HG03442 (cell line): Measurements from ENCODE around the gene PCBD2.
"Not testable (repeated sequence)": the region's sequence is repeated elsewhere in the genome, so short reads cannot be mapped to it uniquely, and the experiment has no call there.

Experiments
- ATAC-seq: cut with Tn5 transposase; IDR thresholded peaks from one replicate; pipeline ENCODE4 v1.9.1; 2021; ENCODE audit warnings: mild to moderate bottlenecking, moderate library complexity; ENCODE audit not compliant: unreplicated experiment

The PCBD2 gene

GRCh38 chr5:134998068-134998467 is 93.1 kb downstream of the PCBD2 start:
- not testable (repeated sequence) for ATAC-seq

- no peak for ATAC-seq
These were observed 99.4 kb downstream of the PCBD2 start for GRCh38 chr5:135004376-135004775.

GRCh38 chr5:135005076-135005475 is 100.1 kb downstream of the PCBD2 start:
- no peak for ATAC-seq

- ATAC-seq: no peak
These were observed 102.4 kb downstream of the PCBD2 start for GRCh38 chr5:135007305-135007704.

GRCh38 chr5:135007749-135008363 is 102.9 kb downstream of the PCBD2 start:
- no peak for ATAC-seq

- ATAC-seq: no peak
These were observed 103.6 kb downstream of the PCBD2 start for GRCh38 chr5:135008556-135008955.

- ATAC-seq: no peak
These were observed 104.2 kb downstream of the PCBD2 start for GRCh38 chr5:135008981-135009735.

- ATAC-seq: no peak
These were observed 105.0 kb downstream of the PCBD2 start for GRCh38 chr5:135009736-135010501.

GRCh38 chr5:135010502-135011354 is 105.8 kb downstream of the PCBD2 start:
- ATAC-seq: no peak

GRCh38 chr5:135011355-135012032 is 106.6 kb downstream of the PCBD2 start:
- ATAC-seq: no peak

- no peak for ATAC-seq
These were observed 107.2 kb downstream of the PCBD2 start for GRCh38 chr5:135012033-135012588.
